IPS-18c (cell line): ENCODE data around the gene ZNF691.
"Not testable (repeated sequence)": the region's sequence is repeated elsewhere in the genome, so short reads cannot be mapped to it uniquely, and the experiment has no call there.

Experiments used
- H3K4me3 ChIP-seq: 2 replicates; pipeline ENCODE4 v1.7.0; 2013; ENCODE audit warnings: low read depth, mild to moderate bottlenecking, low read length, moderate library complexity; ENCODE audit not compliant: insufficient read depth
- H3K9me3 ChIP-seq: one replicate; pipeline ENCODE4 v1.6.1; 2013; ENCODE audit warnings: mild to moderate bottlenecking, low read length, moderate library complexity; ENCODE audit not compliant: control insufficient read depth, insufficient read depth

The ZNF691 gene

GRCh38 chr1:42880384-42880783 is 34.0 kb downstream of the ZNF691 start:
- H3K9me3 ChIP-seq: no peaks in the 10 kb centered on the region

GRCh38 chr1:42886046-42886739 is 39.8 kb downstream of the ZNF691 start:
- H3K9me3 ChIP-seq: no peaks in the 10 kb centered on the region

More at GRCh38 chr1:42880384-42880783, 34.0 kb downstream of the ZNF691 start:
- H3K4me3 ChIP-seq: no peak overlapping the region

GRCh38 chr1:42886800-42887199 is 40.4 kb downstream of the ZNF691 start:
- Histone ChIP-seq H3K9me3 (no peaks in the 10 kb centered on the region), H3K4me3 (no peak overlapping the region)

More at GRCh38 chr1:42886046-42886739, 39.8 kb downstream of the ZNF691 start:
- H3K4me3 ChIP-seq: no peak overlapping the region

- Histone ChIP-seq H3K4me3 (no peak overlapping the region), H3K9me3 (no peaks in the 10 kb centered on the region)
These were observed 41.0 kb downstream of the ZNF691 start for GRCh38 chr1:42887366-42887765.

- Histone ChIP-seq H3K4me3 (no peak overlapping the region), H3K9me3 (no peaks in the 10 kb centered on the region)
These were observed 41.7 kb downstream of the ZNF691 start for GRCh38 chr1:42888013-42888633.

GRCh38 chr1:42889264-42889663 is 42.9 kb downstream of the ZNF691 start:
- Histone ChIP-seq H3K9me3 (no peaks in the 10 kb centered on the region), H3K4me3 (no peak overlapping the region)

- Histone ChIP-seq H3K4me3 (no peak overlapping the region), H3K9me3 (no peaks in the 10 kb centered on the region)
These were observed 45.2 kb downstream of the ZNF691 start for GRCh38 chr1:42891465-42892138.

- not testable (repeated sequence) for H3K9me3 ChIP-seq, H3K4me3 ChIP-seq
These were observed 53.5 kb downstream of the ZNF691 start for GRCh38 chr1:42899960-42900359.
